GM13976 (cell line): ENCODE data around the gene RBM34.

Experiments
- DNase-seq: peaks from one replicate; pipeline ENCODE4 v3.0.0; 2012; ENCODE audit warnings: low spot score
- CTCF ChIP-seq: IDR thresholded peaks from 2 replicates; pipeline ENCODE4 v1.5.1; 2012; ENCODE audit warnings: borderline replicate concordance, mild to moderate bottlenecking; ENCODE audit not compliant: insufficient read depth; ENCODE audit errors: extremely low read depth, missing control alignments, control extremely low read depth
- in situ Hi-C: fragments of 300-500 bp; cut with MboI; formaldehyde crosslinking; loops from one replicate; pipeline ENCODE4 v1.12.0; 2022; ENCODE audit warnings: low sequenced_read_pairs, mixed read lengths, inconsistent platforms; ENCODE audit not compliant: unreplicated experiment

RBM34 gene

GRCh38 chr1:235129774-235130570 is 31.1 kb downstream of the RBM34 start:
- no peak for TF ChIP-seq CTCF
- no peak for DNase-seq
- in situ Hi-C loops: no loop called here

GRCh38 chr1:235128456-235129328 is 32.4 kb downstream of the RBM34 start, which contains the start of gene TOMM20:
TOMM20 (minus strand) TSS chr1:235128837; CDS start chr1:235128715, 122 bp downstream.
- TF ChIP-seq CTCF: no peak
- DNase-seq: peak; percentile 98
- in situ Hi-C loops: no loop called here

- no peak for TF ChIP-seq CTCF
- in situ Hi-C loops: no loop called here
- no peak for DNase-seq
Observed at GRCh38 chr1:235127732-235128455, 33.2 kb downstream of the RBM34 start.

- no peak for TF ChIP-seq CTCF
- no peak for DNase-seq
- in situ Hi-C loops: no loop called here
Observed at GRCh38 chr1:235127203-235127602, 33.8 kb downstream of the RBM34 start.

- TF ChIP-seq CTCF: no peak
- no peak for DNase-seq
- in situ Hi-C loops: loop anchor here (25.0 kb wide), 1 partner anchor 663 kb away; no protein-coding TSS in a partner anchor
Observed at GRCh38 chr1:235124665-235125064, 36.4 kb downstream of the RBM34 start.

GRCh38 chr1:235124111-235124510 is 36.9 kb downstream of the RBM34 start:
- TF ChIP-seq CTCF: no peak
- in situ Hi-C loops: loop anchor here (25.0 kb wide), 1 partner anchor 663 kb away; no protein-coding TSS in a partner anchor
- no peak for DNase-seq
